ENCODE results near the gene SGO2. TPM values are rescaled to one million over a fixed set of nuclear protein-coding genes. Genes with fewer than 3 reads are reported as not detected.

Gene SGO2
- total RNA-seq, 1 experiment from 2014 or later = 25.4 TPM

GRCh38 chr2:200622106-200622505, 96.1 kb downstream of the SGO2 start:
- no peaks in the 10 kb centered on the region for H3K27me3 ChIP-seq (ENCODE audit: insufficient read depth, low read length)
- no peak overlapping the region for H3K27ac ChIP-seq (ENCODE audit: low read depth, low read length)
- H3K9ac ChIP-seq (ENCODE audit: low read length) = no peak overlapping the region
- H3K4me1 ChIP-seq (ENCODE audit: control insufficient read depth in 1 of 2, insufficient read depth in 2 of 2, low read length in 2 of 2) = no peaks in the 10 kb centered on the region
- H2AFZ ChIP-seq (ENCODE audit: low read depth, low read length, poor library complexity, severe bottlenecking) = no peak overlapping the region
- ATAC-seq = no peak
- no peaks in the 10 kb centered on the region for H4K20me1 ChIP-seq (ENCODE audit: insufficient read depth)
- RAD21 ChIA-PET (ENCODE audit: low non-redundant PET in 1 of 2, low total read pairs in 2 of 2, uncharacterized antibody in 2 of 2, unreplicated experiment in 2 of 2) = no interaction called here
- BruUV-seq (replicated peaks) = no TSS peak
- DNase-seq (ENCODE audit: low read depth, low spot score) = no peak
- no peaks in the 10 kb centered on the region for H3K36me3 ChIP-seq (ENCODE audit: control insufficient read depth in 1 of 2, insufficient read depth in 2 of 2, low read length in 2 of 2)
- POLR2A ChIA-PET = no interaction called here
- no peak overlapping the region for H3K4me2 ChIP-seq (ENCODE audit: low read length)
- intact Hi-C loops (cut with micrococcal nuclease) = no loop called here
- CTCF ChIA-PET = no interaction called here
- H3K4me3 ChIP-seq (replicated peaks in 1 of 2; ENCODE audit: low read depth in 1 of 2, low read length in 2 of 2) = no peak overlapping the region
- no peaks in the 10 kb centered on the region for H3K9me2 ChIP-seq (ENCODE audit: insufficient read depth)
- no peaks in the 10 kb centered on the region for H3K9me3 ChIP-seq (ENCODE audit: control insufficient read depth in 1 of 2, insufficient read depth in 1 of 2, low read depth in 1 of 2, low read length in 2 of 2)
- no peaks in the 10 kb centered on the region for H3K79me2 ChIP-seq (ENCODE audit: insufficient read depth, low read length)
- TF ChIP-seq SP1 (IDR thresholded peaks at IDR 0.05; ENCODE audit: low read depth) = no peak

GRCh38 chr2:200624026-200624425, 98.0 kb downstream of the SGO2 start:
- Histone ChIP-seq H3K79me2 (ENCODE audit: insufficient read depth, low read length) (no peaks in the 10 kb centered on the region), H3K4me3 (replicated peaks in 1 of 2; ENCODE audit: low read depth in 1 of 2, low read length in 2 of 2) (no peak overlapping the region), H3K36me3 (ENCODE audit: control insufficient read depth in 1 of 2, insufficient read depth in 2 of 2, low read length in 2 of 2) (no peaks in the 10 kb centered on the region), H3K27ac (ENCODE audit: low read depth, low read length) (no peak overlapping the region), H3K4me1 (ENCODE audit: control insufficient read depth in 1 of 2, insufficient read depth in 2 of 2, low read length in 2 of 2) (peaks cover 0 to 8% of the 10 kb centered on the region in 2 experiments; a peak in 2 of 4 replicates), H2AFZ (ENCODE audit: low read depth, low read length, poor library complexity, severe bottlenecking) (no peak overlapping the region), H3K4me2 (ENCODE audit: low read length) (no peak overlapping the region), H3K9me3 (ENCODE audit: control insufficient read depth in 1 of 2, insufficient read depth in 1 of 2, low read depth in 1 of 2, low read length in 2 of 2) (no peaks in the 10 kb centered on the region), H4K20me1 (ENCODE audit: insufficient read depth) (no peaks in the 10 kb centered on the region), H3K9ac (ENCODE audit: low read length) (no peak overlapping the region), H3K9me2 (ENCODE audit: insufficient read depth) (no peaks in the 10 kb centered on the region), H3K27me3 (ENCODE audit: insufficient read depth, low read length) (no peaks in the 10 kb centered on the region)
- no TSS peak for BruUV-seq (replicated peaks)
- ChIA-PET RAD21 (ENCODE audit: low non-redundant PET in 1 of 2, low total read pairs in 2 of 2, uncharacterized antibody in 2 of 2, unreplicated experiment in 2 of 2) (no interaction called here), POLR2A (no interaction called here), CTCF (no interaction called here)
- DNase-seq (ENCODE audit: low read depth, low spot score) = no peak
- intact Hi-C loops (cut with micrococcal nuclease) = no loop called here
- TF ChIP-seq ZNF274 (IDR thresholded peaks at IDR 0.05; ENCODE audit: low read depth, low read length) (no peak), ZFX (IDR thresholded peaks at IDR 0.05) (no peak), CEBPB (IDR thresholded peaks at IDR 0.05; ENCODE audit: low read depth) (no peak)
- no peak for ATAC-seq

- Histone ChIP-seq H3K9ac (ENCODE audit: low read length) (no peak overlapping the region), H3K27ac (ENCODE audit: low read depth, low read length) (no peak overlapping the region), H3K4me1 (ENCODE audit: control insufficient read depth in 1 of 2, insufficient read depth in 2 of 2, low read length in 2 of 2) (peaks cover 0 to 8% of the 10 kb centered on the region in 2 experiments; a peak in 2 of 4 replicates), H3K36me3 (ENCODE audit: control insufficient read depth in 1 of 2, insufficient read depth in 2 of 2, low read length in 2 of 2) (no peaks in the 10 kb centered on the region), H4K20me1 (ENCODE audit: insufficient read depth) (no peaks in the 10 kb centered on the region), H3K9me2 (ENCODE audit: insufficient read depth) (no peaks in the 10 kb centered on the region), H3K27me3 (ENCODE audit: insufficient read depth, low read length) (no peaks in the 10 kb centered on the region), H3K4me2 (ENCODE audit: low read length) (no peak overlapping the region), H3K79me2 (ENCODE audit: insufficient read depth, low read length) (no peaks in the 10 kb centered on the region), H2AFZ (ENCODE audit: low read depth, low read length, poor library complexity, severe bottlenecking) (no peak overlapping the region), H3K4me3 (replicated peaks in 1 of 2; ENCODE audit: low read depth in 1 of 2, low read length in 2 of 2) (no peak overlapping the region), H3K9me3 (ENCODE audit: control insufficient read depth in 1 of 2, insufficient read depth in 1 of 2, low read depth in 1 of 2, low read length in 2 of 2) (no peaks in the 10 kb centered on the region)
- CTCF ChIA-PET = no interaction called here
- intact Hi-C loops (cut with micrococcal nuclease) = no loop called here
- no TSS peak for BruUV-seq (replicated peaks)
- TF ChIP-seq ZNF274 (IDR thresholded peaks at IDR 0.05; ENCODE audit: low read depth, low read length) (no peak), POLR2A (IDR thresholded peaks at IDR 0.05; ENCODE audit: borderline replicate concordance, extremely low read depth, insufficient read depth, insufficient read length) (no peak), CBX3 (IDR thresholded peaks at IDR 0.05; ENCODE audit: low read depth) (no peak)
- RAD21 ChIA-PET (ENCODE audit: low non-redundant PET in 1 of 2, low total read pairs in 2 of 2, uncharacterized antibody in 2 of 2, unreplicated experiment in 2 of 2) = no interaction called here
- ATAC-seq (no peak), DNase-seq (ENCODE audit: low read depth, low spot score) (no peak)
- POLR2A ChIA-PET = no interaction called here
Observed at GRCh38 chr2:200624658-200625057, 98.7 kb downstream of the SGO2 start.
